HG02870 (cell line): Measurements from ENCODE around the gene LPAR1.
"Not testable (repeated sequence)": the region's sequence is repeated elsewhere in the genome, so short reads cannot be mapped to it uniquely, and the experiment has no call there.

ENCODE experiments used
- ATAC-seq: cut with Tn5 transposase; IDR thresholded peaks from one replicate; pipeline ENCODE4 v1.9.1; 2021; ENCODE audit warnings: mild to moderate bottlenecking, moderate library complexity; ENCODE audit not compliant: unreplicated experiment

The LPAR1 gene

GRCh38 chr9:110887276-110887675 lies 151.0 kb downstream of the LPAR1 start:
- no peak for ATAC-seq

GRCh38 chr9:110886832-110887231 lies 151.4 kb downstream of the LPAR1 start:
- ATAC-seq, result no peak

GRCh38 chr9:110880189-110880588 lies 158.1 kb downstream of the LPAR1 start:
- ATAC-seq, result no peak

- ATAC-seq, result no peak
Observed at GRCh38 chr9:110877374-110877773, 160.9 kb downstream of the LPAR1 start.

- ATAC-seq, result no peak
Observed at GRCh38 chr9:110876929-110877328, 161.3 kb downstream of the LPAR1 start.

GRCh38 chr9:110874963-110875674 lies 163.2 kb downstream of the LPAR1 start:
- peak; percentile 55 for ATAC-seq

GRCh38 chr9:110872920-110873319 lies 165.3 kb downstream of the LPAR1 start:
- ATAC-seq, result no peak

GRCh38 chr9:110871736-110872135 lies 166.5 kb downstream of the LPAR1 start:
- no peak for ATAC-seq

GRCh38 chr9:110869931-110870330 lies 168.3 kb downstream of the LPAR1 start:
- no peak for ATAC-seq

GRCh38 chr9:110864011-110864410 lies 174.3 kb downstream of the LPAR1 start:
- ATAC-seq, result no peak

- ATAC-seq, result not testable (repeated sequence)
Observed at GRCh38 chr9:110861370-110862110, 176.7 kb downstream of the LPAR1 start.

- no peak for ATAC-seq
Observed at GRCh38 chr9:110856772-110857171, 181.5 kb downstream of the LPAR1 start.

GRCh38 chr9:110850401-110851135 lies 187.7 kb downstream of the LPAR1 start:
- ATAC-seq, result no peak

GRCh38 chr9:110847671-110848070 lies 190.6 kb downstream of the LPAR1 start:
- ATAC-seq, result no peak

- ATAC-seq, result no peak
Observed at GRCh38 chr9:110846215-110846614, 192.1 kb downstream of the LPAR1 start.

GRCh38 chr9:110844121-110844520 lies 194.1 kb downstream of the LPAR1 start:
- ATAC-seq, result no peak

GRCh38 chr9:110842986-110843385 lies 195.3 kb downstream of the LPAR1 start:
- ATAC-seq, result no peak

GRCh38 chr9:110842169-110842568 lies 196.1 kb downstream of the LPAR1 start:
- ATAC-seq, result no peak

- no peak for ATAC-seq
Observed at GRCh38 chr9:110837401-110838005, 200.8 kb downstream of the LPAR1 start.

GRCh38 chr9:110835859-110836271 lies 202.4 kb downstream of the LPAR1 start:
- ATAC-seq, result no peak

GRCh38 chr9:110835404-110835803 lies 202.9 kb downstream of the LPAR1 start:
- ATAC-seq, result no peak
